Thyroid gland (tissue), 4 donors: ENCODE results near the gene RAP1A.

Experiments used
- POLR2A ChIP-seq, 2 donors: fragments of 450-650 bp; IDR thresholded peaks; one replicate each; pipeline ENCODE4 v1.6.1; 2017; ENCODE audit warnings: antibody characterized with exemption in 2 of 2, mild to moderate bottlenecking in 2 of 2, moderate library complexity in 1 of 2
- TF ChIP-seq, protein P1 (sequence below), 6 experiments: fragments of 200-600 bp in 3 of 6; fragments of 450-650 bp in 3 of 6; sonication (generic) in 3 of 6; IDR thresholded peaks; one replicate each; pipeline ENCODE4 v1.5.1; 2016 to 2019; ENCODE audit warnings: antibody characterized with exemption in 6 of 6, mild to moderate bottlenecking in 2 of 6, inconsistent platforms in 1 of 6, moderate library complexity in 1 of 6

DNA sequence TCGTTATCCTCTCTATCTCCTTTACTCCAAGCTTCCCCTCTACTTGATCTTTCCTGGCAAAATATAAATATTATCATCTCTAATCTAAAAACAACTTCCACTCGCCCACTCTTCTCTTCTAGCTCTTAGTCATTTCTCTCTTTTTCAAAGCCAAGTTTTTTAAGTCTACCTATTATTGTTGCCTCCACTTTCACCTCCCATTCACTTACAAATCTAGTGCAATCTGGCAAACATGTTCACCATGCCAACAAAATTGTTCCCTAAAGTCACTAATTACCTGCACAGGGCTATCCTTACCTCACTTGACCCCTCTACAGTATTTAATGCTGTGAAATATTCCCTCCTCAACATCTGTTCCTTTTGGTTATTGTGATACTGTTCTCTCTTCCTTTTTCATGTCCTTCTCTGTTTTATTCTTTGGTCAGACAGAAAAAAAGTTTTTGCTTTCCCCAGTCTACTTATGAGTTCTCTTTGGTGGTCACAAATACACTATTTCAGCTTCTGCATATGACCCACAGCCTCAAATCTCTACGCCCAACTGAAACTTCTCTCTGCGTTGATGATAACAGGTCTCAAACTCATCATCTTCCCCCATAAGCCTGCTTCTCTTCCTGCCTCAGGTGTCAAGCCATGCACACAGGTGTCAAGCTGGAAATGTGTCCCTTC, 31.9 kb upstream of the RAP1A start:
- TF ChIP-seq, protein P1, sequence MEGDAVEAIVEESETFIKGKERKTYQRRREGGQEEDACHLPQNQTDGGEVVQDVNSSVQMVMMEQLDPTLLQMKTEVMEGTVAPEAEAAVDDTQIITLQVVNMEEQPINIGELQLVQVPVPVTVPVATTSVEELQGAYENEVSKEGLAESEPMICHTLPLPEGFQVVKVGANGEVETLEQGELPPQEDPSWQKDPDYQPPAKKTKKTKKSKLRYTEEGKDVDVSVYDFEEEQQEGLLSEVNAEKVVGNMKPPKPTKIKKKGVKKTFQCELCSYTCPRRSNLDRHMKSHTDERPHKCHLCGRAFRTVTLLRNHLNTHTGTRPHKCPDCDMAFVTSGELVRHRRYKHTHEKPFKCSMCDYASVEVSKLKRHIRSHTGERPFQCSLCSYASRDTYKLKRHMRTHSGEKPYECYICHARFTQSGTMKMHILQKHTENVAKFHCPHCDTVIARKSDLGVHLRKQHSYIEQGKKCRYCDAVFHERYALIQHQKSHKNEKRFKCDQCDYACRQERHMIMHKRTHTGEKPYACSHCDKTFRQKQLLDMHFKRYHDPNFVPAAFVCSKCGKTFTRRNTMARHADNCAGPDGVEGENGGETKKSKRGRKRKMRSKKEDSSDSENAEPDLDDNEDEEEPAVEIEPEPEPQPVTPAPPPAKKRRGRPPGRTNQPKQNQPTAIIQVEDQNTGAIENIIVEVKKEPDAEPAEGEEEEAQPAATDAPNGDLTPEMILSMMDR (IDR thresholded peaks at IDR 0.05): no peak
- TF ChIP-seq POLR2A (IDR thresholded peaks at IDR 0.05): no peak
